H1 (cell line): ENCODE data around the gene HLA-DPB1. TPM values are rescaled to one million over a fixed set of nuclear protein-coding genes. Genes with fewer than 3 reads are reported as not detected.

ENCODE experiments used
- CTCF ChIA-PET: fragments of 300-600 bp; sonication (Branson Sonifier 250); formaldehyde crosslinking; loops from one replicate; lab custom pipeline; 2021; ENCODE audit not compliant: partially characterized antibody; lab: Charles Lee
- POLR2A ChIA-PET: fragments of 300-600 bp; sonication (Branson Sonifier 250); formaldehyde crosslinking; loops from one replicate; lab custom pipeline; 2021; ENCODE audit warnings: inconsistent platforms; ENCODE audit not compliant: partially characterized antibody; lab: Charles Lee
- DNase-seq, 2 experiments: peaks; one replicate each; pipeline versions ENCODE4 v3.0.0 to v3.0.0-alpha.2; 2010 to 2022; ENCODE audit warnings: low spot score in 2 of 2, low read depth in 1 of 2, mixed read lengths in 1 of 2
- FAIRE-seq: peaks from 2 replicates; lab custom pipeline; 2011; peaks lifted over from hg19 to GRCh38; lab: Jason Lieb, UNC
- H2AFZ ChIP-seq: 2 replicates; pipeline ENCODE4 v1.8.1; 2012; ENCODE audit warnings: low read length, inconsistent platforms
- H2AK5ac ChIP-seq: 2 replicates; pipeline ENCODE4 v1.6.1; 2013; ENCODE audit warnings: low read depth, low read length
- H2BK120ac ChIP-seq: replicated peaks from 2 replicates; pipeline ENCODE3; 2013; ENCODE audit warnings: low read depth, low read length, inconsistent platforms
- H2BK12ac ChIP-seq: 2 replicates; pipeline ENCODE4 v1.6.1; 2013; ENCODE audit warnings: low read depth, low read length
- H2BK15ac ChIP-seq: 2 replicates; pipeline ENCODE4 v1.6.1; 2013; ENCODE audit warnings: low read length
- H2BK20ac ChIP-seq: 2 replicates; pipeline ENCODE4 v1.6.1; 2013; ENCODE audit warnings: low read length
- H2BK5ac ChIP-seq: 2 replicates; pipeline ENCODE4 v1.6.1; 2013; ENCODE audit warnings: low read depth, low read length
- H3K14ac ChIP-seq: 2 replicates; pipeline ENCODE4 v1.6.1; 2013; ENCODE audit warnings: inconsistent platforms; ENCODE audit not compliant: insufficient read length
- H3K18ac ChIP-seq: 2 replicates; pipeline ENCODE4 v1.6.1; 2013; ENCODE audit warnings: low read length; ENCODE audit errors: extremely low read depth
- H3K23ac ChIP-seq: 2 replicates; pipeline ENCODE4 v1.6.1; 2013; ENCODE audit warnings: inconsistent platforms; ENCODE audit not compliant: insufficient read length
- H3K23me2 ChIP-seq: 2 replicates; pipeline ENCODE4 v1.6.1; 2013; ENCODE audit warnings: low read depth, low read length
- H3K27ac ChIP-seq: 2 replicates; pipeline ENCODE4 v1.6.1; 2011; ENCODE audit warnings: low read depth, low read length, inconsistent platforms
- H3K27me3 ChIP-seq, 4 experiments: replicated peaks in 1 of 4; 1 replicate in 1 of 4; 2 replicates in 3 of 4; pipeline versions ENCODE4 v1.6.1 to v1.8.1; 2011 to 2013; ENCODE audit warnings: low read length in 3 of 4, mild to moderate bottlenecking in 3 of 4, inconsistent platforms in 2 of 4, mixed read lengths in 2 of 4, moderate library complexity in 1 of 4; ENCODE audit not compliant: control insufficient read depth in 3 of 4, insufficient read depth in 3 of 4; ENCODE audit errors: extremely low read depth in 1 of 4
- H3K36me3 ChIP-seq, 4 experiments: 2 replicates each; pipeline versions ENCODE4 v1.6.1 to v1.8.1; 2011 to 2013; ENCODE audit warnings: mild to moderate bottlenecking in 4 of 4, low read length in 3 of 4, moderate library complexity in 2 of 4, control low read depth in 1 of 4, inconsistent platforms in 1 of 4; ENCODE audit not compliant: insufficient read depth in 4 of 4, control insufficient read depth in 2 of 4
- H3K4ac ChIP-seq: replicated peaks from 2 replicates; pipeline ENCODE3; 2013; ENCODE audit warnings: low read length, low read depth, mixed read lengths, inconsistent platforms; ENCODE audit not compliant: insufficient read length
- H3K4me1 ChIP-seq, 4 experiments: replicated peaks in 1 of 4; 1 replicate in 1 of 4; 2 replicates in 3 of 4; pipeline versions ENCODE4 v1.6.1 to v1.8.1; 2011 to 2013; ENCODE audit warnings: low read length in 3 of 4, inconsistent platforms in 2 of 4, mixed read lengths in 1 of 4; ENCODE audit not compliant: insufficient read depth in 4 of 4, control insufficient read depth in 3 of 4
- H3K4me2 ChIP-seq, 2 experiments: 2 replicates each; pipeline versions ENCODE4 v1.6.1 to v1.8.1; 2011 to 2013; ENCODE audit warnings: low read depth in 2 of 2, low read length in 2 of 2, control low read depth in 1 of 2, inconsistent platforms in 1 of 2, mild to moderate bottlenecking in 1 of 2; ENCODE audit not compliant: insufficient read depth in 1 of 2
- H3K4me3 ChIP-seq, 4 experiments: fragments of 200-600, 300-600 bp in 1 of 4; sonication (generic), shearing (Covaris generic), sonication (Bioruptor Twin) in 1 of 4; 2 replicates each; pipeline versions ENCODE4 v1.5.1 to v1.8.1; 2011 to 2016; ENCODE audit warnings: low read length in 4 of 4, low read depth in 3 of 4, control low read depth in 2 of 4, inconsistent platforms in 2 of 4, mild to moderate bottlenecking in 2 of 4, mixed read lengths in 1 of 4, moderate library complexity in 1 of 4; ENCODE audit not compliant: insufficient read depth in 2 of 4; ENCODE audit errors: extremely low read depth in 1 of 4
- H3K56ac ChIP-seq: replicated peaks from 2 replicates; pipeline ENCODE3; 2013; ENCODE audit warnings: low read depth, mild to moderate bottlenecking, mixed read lengths, low read length, inconsistent platforms; ENCODE audit not compliant: insufficient read length
- H3K79me1 ChIP-seq: 2 replicates; pipeline ENCODE4 v1.6.1; 2013; ENCODE audit warnings: low read depth, low read length, control low read depth
- H3K79me2 ChIP-seq, 2 experiments: 2 replicates each; pipeline versions ENCODE4 v1.6.1 to v1.8.1; 2012 to 2013; ENCODE audit warnings: low read length in 2 of 2, mild to moderate bottlenecking in 2 of 2, inconsistent platforms in 1 of 2; ENCODE audit not compliant: insufficient read depth in 2 of 2, control insufficient read depth in 1 of 2
- H3K9ac ChIP-seq, 4 experiments: replicated peaks in 1 of 4; 1 replicate in 1 of 4; 2 replicates in 3 of 4; pipeline versions ENCODE4 v1.6.1 to v1.8.1; 2011 to 2013; ENCODE audit warnings: low read depth in 3 of 4, low read length in 3 of 4, control low read depth in 2 of 4, mild to moderate bottlenecking in 2 of 4, moderate library complexity in 2 of 4, inconsistent platforms in 1 of 4; ENCODE audit errors: extremely low read depth in 1 of 4
- H3K9me3 ChIP-seq, 2 experiments: 2 replicates each; pipeline versions ENCODE4 v1.6.1 to v1.8.1; 2012 to 2013; ENCODE audit warnings: mild to moderate bottlenecking in 2 of 2, moderate library complexity in 2 of 2, control low read depth in 1 of 2, inconsistent platforms in 1 of 2, low read depth in 1 of 2, low read length in 1 of 2, mixed read lengths in 1 of 2; ENCODE audit not compliant: insufficient read depth in 2 of 2
- H4K20me1 ChIP-seq, 2 experiments: replicated peaks in 1 of 2; 2 replicates each; pipeline versions ENCODE3 to v1.8.1; 2011 to 2013; ENCODE audit warnings: inconsistent platforms in 2 of 2, low read length in 2 of 2, mild to moderate bottlenecking in 1 of 2; ENCODE audit not compliant: insufficient read depth in 2 of 2, control insufficient read depth in 1 of 2
- H4K5ac ChIP-seq: 2 replicates; pipeline ENCODE4 v1.6.1; 2013; ENCODE audit warnings: low read length, low read depth, mixed read lengths, inconsistent platforms; ENCODE audit not compliant: insufficient read length
- H4K8ac ChIP-seq: 2 replicates; pipeline ENCODE4 v1.8.0; 2013; ENCODE audit warnings: mild to moderate bottlenecking, moderate library complexity, low read length, inconsistent platforms; ENCODE audit not compliant: insufficient read depth; ENCODE audit errors: extremely low read depth
- H4K91ac ChIP-seq: replicated peaks from 2 replicates; pipeline ENCODE3; 2013; ENCODE audit warnings: low read length, mixed read lengths, inconsistent platforms; ENCODE audit not compliant: insufficient read length
- PHF8 ChIP-seq: fragments of 200-600 bp; sonication (generic); conservative IDR thresholded peaks from 2 replicates; pipeline ENCODE4 v1.7.1; 2012; ENCODE audit warnings: low read depth, mild to moderate bottlenecking, inconsistent platforms, low read length, moderate library complexity
- WGBS, 2 experiments: shearing (Covaris generic) in 1 of 2; methylation state at CpG; one replicate each; pipeline versions ENCODE4 v1.1.6 to v1.1.7; 2013 to 2015; ENCODE audit warnings: low lambda C conversion rate in 2 of 2, mixed read lengths in 2 of 2, inconsistent platforms in 1 of 2, low coverage in 1 of 2, missing lambda C conversion rate in 1 of 2; ENCODE audit not compliant: insufficient replicate concordance in 2 of 2, insufficient coverage in 1 of 2, insufficient read length in 1 of 2; ENCODE audit errors: extremely low coverage in 1 of 2, missing lambda C conversion rate in 1 of 2; 5-methylcytosine and 5-hydroxymethylcytosine counted together
- polyA plus RNA-seq, 7 experiments: library from polyadenylated mRNA; depleted of rRNA in 3 of 7; stranded (reverse) in 5 of 7; unstranded in 2 of 7; fragments of >200 nt in 5 of 7; fragments of 200-250 nt in 2 of 7; gene quantifications; 1 replicate in 5 of 7; 2 replicates in 1 of 7; 4 replicates in 1 of 7; pipeline versions ENCODE4 v1.2.1 to v1.2.3, GENCODE V29; 2011 to 2013; ENCODE audit warnings: missing spikeins in 2 of 7, mixed read lengths in 2 of 7
- total RNA-seq: library from RNA; stranded (reverse); fragmentation: NEBNext Ultra II Directional; extraction: Animal tissue kit (Norgen Biotek cat#: 25700); gene quantifications from 2 replicates; pipeline ENCODE4 v1.2.1, GENCODE V29; 2021

The HLA-DPB1 gene
- total and polyA plus RNA-seq, 2 of the 8 experiments (the other 6 are each of a cell fraction or from before 2014, with no cell fraction given): 32.3 to 58.8 TPM

DNA sequence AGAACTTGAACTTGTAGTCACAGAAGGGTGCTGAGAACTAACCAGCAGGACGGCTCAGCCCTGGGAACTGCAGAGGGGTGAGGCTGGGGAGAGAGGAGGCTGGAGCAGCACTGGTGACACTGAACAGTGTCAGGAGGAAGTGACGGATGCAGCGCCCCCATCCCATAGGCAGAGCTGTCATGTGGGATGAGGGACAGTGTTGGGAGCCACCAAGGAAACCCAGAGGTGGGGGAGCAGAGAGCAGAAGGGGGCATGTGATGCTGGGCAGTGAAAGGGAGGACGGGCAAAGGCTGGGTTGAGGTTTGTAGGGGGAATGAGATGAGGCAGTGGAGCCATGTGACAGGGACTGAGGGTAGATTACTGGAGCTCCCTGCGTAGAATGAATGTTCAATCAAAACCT is 2.1 kb downstream of the HLA-DPB1 start:
- Histone ChIP-seq H3K9me3 (no peaks in the 10 kb centered on the region), H3K18ac (no peak overlapping the region), H3K4me1 (peaks cover 2 to 8% (median 5%) of the 10 kb centered on the region in 4 experiments; a peak in 6 of 7 replicates), H3K4ac (no peak overlapping the region), H2BK12ac (no peak overlapping the region), H4K8ac (no peak overlapping the region), H3K14ac (no peak overlapping the region), H3K27ac (no peak overlapping the region), H3K79me2 (no peaks in the 10 kb centered on the region), H2BK15ac (no peak overlapping the region), H2BK120ac (no peak overlapping the region), H3K9ac (no peak overlapping the region), H3K36me3 (no peaks in the 10 kb centered on the region), H3K4me2 (no peak overlapping the region), H4K20me1 (peaks cover 0 to 1% of the 10 kb centered on the region in 2 experiments), H3K4me3 (no peak overlapping the region), H2BK5ac (no peak overlapping the region), H3K23ac (no peak overlapping the region), H3K23me2 (peaks cover 8% of the 10 kb centered on the region; the same call in 1 of the 2 replicates), H2AFZ (no peak overlapping the region), H4K91ac (no peak overlapping the region), H3K27me3 (peaks cover 0 to 8% (median 3%) of the 10 kb centered on the region in 4 experiments; a peak in 4 of 7 replicates), H3K56ac (no peak overlapping the region), H2BK20ac (no peak overlapping the region), H4K5ac (no peak overlapping the region), H3K79me1 (no peaks in the 10 kb centered on the region), H2AK5ac (peak overlapping the region; percentile 89; the same call in 1 of the 2 replicates)
- DNase-seq (no peak), FAIRE-seq (no peak)
- ChIA-PET CTCF (interaction anchor here (0.8 to 1.3 kb wide), 2 partner anchors 47 to 77 kb away, joined by 3 to 5 read pairs; no protein-coding TSS in a partner anchor), POLR2A (no interaction called here)
- WGBS, 2 experiments: 71% methylated on average over 5 of the region's 5 CpGs; no CpG with 5 or more reads in 1 of the 2 experiments
- TF ChIP-seq PHF8: no peak
